Upper lobe of left lung (tissue), 4 donors: ENCODE results near the gene HIKESHI.

Experiments used
- CTCF ChIP-seq, 6 experiments: fragments of 450-650 bp in 4 of 6; fragments of 200-600 bp in 2 of 6; sonication (generic) in 2 of 6; IDR thresholded peaks; one replicate each; pipeline ENCODE4 v1.5.1; 2016 to 2019; ENCODE audit warnings: antibody characterized with exemption in 6 of 6
- EP300 ChIP-seq, 4 donors: sonication (generic); formaldehyde crosslinking; IDR thresholded peaks; one replicate each; pipeline ENCODE4 v1.5.1; 2017; ENCODE audit warnings: antibody characterized with exemption in 4 of 4, control low read depth in 2 of 4
- POLR2AphosphoS5 ChIP-seq, 2 donors: sonication (generic); formaldehyde crosslinking; IDR thresholded peaks; one replicate each; pipeline ENCODE4 v1.5.1; 2017; ENCODE audit warnings: antibody characterized with exemption in 2 of 2

DNA sequence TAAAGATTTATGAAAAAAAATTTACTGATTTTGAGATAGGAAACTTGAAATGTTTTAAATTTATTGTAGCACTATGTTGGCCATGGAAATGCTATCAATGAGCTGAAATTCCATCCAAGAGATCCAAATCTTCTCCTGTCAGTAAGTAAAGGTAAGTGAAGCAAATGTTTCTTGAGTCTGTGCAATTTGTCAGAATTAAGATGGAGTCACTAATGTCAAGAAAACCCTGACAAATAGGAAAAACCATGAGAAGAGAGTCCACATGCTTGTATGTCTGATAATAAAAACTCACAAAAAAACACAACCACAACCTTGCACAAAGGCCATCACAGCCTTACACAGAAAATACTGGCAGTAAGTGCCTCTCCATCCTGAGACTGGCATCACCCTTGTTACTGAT, 44.6 kb upstream of the HIKESHI start:
- TF ChIP-seq CTCF (IDR thresholded peaks at IDR 0.05) (no peak), POLR2AphosphoS5 (IDR thresholded peaks at IDR 0.05) (no peak), EP300 (IDR thresholded peaks at IDR 0.05) (no peak)
